SKM-1 treated with dmso at 0.1 percent for 144 hours (cell line): ENCODE measurements around the gene TAB2.
"Not testable (repeated sequence)": the region's sequence is repeated elsewhere in the genome, so short reads cannot be mapped to it uniquely, and the experiment has no call there.

Experiments
- DNase-seq: peaks from one replicate; lab custom pipeline; 2025; ENCODE audit not compliant: unreplicated experiment; lab: John Stamatoyannopoulos, UW

Gene TAB2

GRCh38 chr6:149456311-149457021 lies 139.0 kb downstream of the TAB2 start:
- no peak for DNase-seq

- DNase-seq, result no peak
These were observed 139.9 kb downstream of the TAB2 start for GRCh38 chr6:149457316-149457884.

- DNase-seq, result no peak
These were observed 140.7 kb downstream of the TAB2 start for GRCh38 chr6:149458196-149458595.

GRCh38 chr6:149458806-149459205 lies 141.3 kb downstream of the TAB2 start:
- DNase-seq, result no peak

GRCh38 chr6:149459761-149460160 lies 142.2 kb downstream of the TAB2 start:
- no peak for DNase-seq

GRCh38 chr6:149460249-149460648 lies 142.7 kb downstream of the TAB2 start:
- not testable (repeated sequence) for DNase-seq
